ENCODE data around the gene PRR5L. TPM values are rescaled to one million over a fixed set of nuclear protein-coding genes. Genes with fewer than 3 reads are reported as not detected.

The PRR5L gene
- total RNA-seq, 1 experiment from 2014 or later = 23.9 TPM

- H3K4me1 Mint-ChIP-seq (ENCODE audit: insufficient read depth, unreplicated experiment) = no peaks in the 10 kb centered on the region
- BruUV-seq (replicated peaks) = no TSS peak
- intact Hi-C loops (cut with micrococcal nuclease) = no loop called here
- POLR2A ChIA-PET = no interaction called here
- CTCF ChIA-PET = interaction anchor here (0.7 kb wide), 1 partner anchor 45 kb away, joined by 3 read pairs; no protein-coding TSS in a partner anchor
- DNase-seq (ENCODE audit: unreplicated experiment) = no peak
- no peaks in the 10 kb centered on the region for H3K9me3 Mint-ChIP-seq (ENCODE audit: unreplicated experiment)
- no peak overlapping the region for H3K4me3 Mint-ChIP-seq (ENCODE audit: unreplicated experiment)
- H3K27me3 Mint-ChIP-seq (ENCODE audit: insufficient read depth, unreplicated experiment) = no peaks in the 10 kb centered on the region
- no peak overlapping the region for H3K27ac Mint-ChIP-seq (ENCODE audit: low read depth, unreplicated experiment)
- no peak for TF ChIP-seq CTCF (IDR thresholded peaks at IDR 0.05; ENCODE audit: unreplicated experiment)
- H3K36me3 Mint-ChIP-seq (ENCODE audit: insufficient read depth, unreplicated experiment) = no peaks in the 10 kb centered on the region
Observed at GRCh38 chr11:36345084-36345511, 49.0 kb downstream of the PRR5L start.

GRCh38 chr11:36345535-36346141 lies 49.5 kb downstream of the PRR5L start:
- Mint-ChIP-seq H3K27me3 (ENCODE audit: insufficient read depth, unreplicated experiment) (no peaks in the 10 kb centered on the region), H3K27ac (ENCODE audit: low read depth, unreplicated experiment) (no peak overlapping the region), H3K36me3 (ENCODE audit: insufficient read depth, unreplicated experiment) (no peaks in the 10 kb centered on the region), H3K4me1 (ENCODE audit: insufficient read depth, unreplicated experiment) (no peaks in the 10 kb centered on the region), H3K9me3 (ENCODE audit: unreplicated experiment) (no peaks in the 10 kb centered on the region), H3K4me3 (ENCODE audit: unreplicated experiment) (no peak overlapping the region)
- TF ChIP-seq CTCF (IDR thresholded peaks at IDR 0.05; ENCODE audit: unreplicated experiment) = no peak
- BruUV-seq (replicated peaks) = no TSS peak
- ChIA-PET POLR2A (no interaction called here), CTCF (interaction anchor here (0.6 to 0.7 kb wide), 2 partner anchors 11 to 46 kb away, joined by 3 read pairs; no protein-coding TSS in a partner anchor)
- intact Hi-C loops (cut with micrococcal nuclease) = no loop called here
- DNase-seq (ENCODE audit: unreplicated experiment) = no peak

- DNase-seq (ENCODE audit: unreplicated experiment) = no peak
- Mint-ChIP-seq H3K4me3 (ENCODE audit: unreplicated experiment) (no peak overlapping the region), H3K27me3 (ENCODE audit: insufficient read depth, unreplicated experiment) (no peaks in the 10 kb centered on the region), H3K4me1 (ENCODE audit: insufficient read depth, unreplicated experiment) (no peaks in the 10 kb centered on the region), H3K9me3 (ENCODE audit: unreplicated experiment) (no peaks in the 10 kb centered on the region), H3K36me3 (ENCODE audit: insufficient read depth, unreplicated experiment) (no peaks in the 10 kb centered on the region), H3K27ac (ENCODE audit: low read depth, unreplicated experiment) (no peak overlapping the region)
- POLR2A ChIA-PET = interaction anchor here (0.6 kb wide), 1 partner anchor 323 kb away, joined by 3 read pairs; no protein-coding TSS in a partner anchor
- CTCF ChIA-PET = interaction anchor here (0.6 kb wide), 1 partner anchor 9 kb away, joined by 3 read pairs; no protein-coding TSS in a partner anchor
- TF ChIP-seq CTCF (IDR thresholded peaks at IDR 0.05; ENCODE audit: unreplicated experiment) = no peak
- no TSS peak for BruUV-seq (replicated peaks)
- intact Hi-C loops (cut with micrococcal nuclease) = no loop called here
Observed at GRCh38 chr11:36346562-36347383, 50.7 kb downstream of the PRR5L start.

- no peaks in the 10 kb centered on the region for H3K27me3 Mint-ChIP-seq (ENCODE audit: insufficient read depth, unreplicated experiment)
- H3K27ac Mint-ChIP-seq (ENCODE audit: low read depth, unreplicated experiment) = no peak overlapping the region
- POLR2A ChIA-PET = no interaction called here
- no peaks in the 10 kb centered on the region for H3K36me3 Mint-ChIP-seq (ENCODE audit: insufficient read depth, unreplicated experiment)
- no peaks in the 10 kb centered on the region for H3K4me1 Mint-ChIP-seq (ENCODE audit: insufficient read depth, unreplicated experiment)
- no peak for DNase-seq (ENCODE audit: unreplicated experiment)
- no TSS peak for BruUV-seq (replicated peaks)
- intact Hi-C loops (cut with micrococcal nuclease) = no loop called here
- H3K4me3 Mint-ChIP-seq (ENCODE audit: unreplicated experiment) = no peak overlapping the region
- CTCF ChIA-PET = interaction anchor here (1.3 kb wide), 1 partner anchor 33 kb away, joined by 4 read pairs; no protein-coding TSS in a partner anchor
- H3K9me3 Mint-ChIP-seq (ENCODE audit: unreplicated experiment) = no peaks in the 10 kb centered on the region
- no peak for TF ChIP-seq CTCF (IDR thresholded peaks at IDR 0.05; ENCODE audit: unreplicated experiment)
Observed at GRCh38 chr11:36347384-36347906, 51.4 kb downstream of the PRR5L start.

All from MCF 10A (cell line).